GM12864 (cell line): ENCODE measurements around the gene ZNF148.
A peak's percentile ranks its signal among the peaks of the same experiment; 100 is the strongest.

Experiments
- DNase-seq: peaks from one replicate; pipeline ENCODE4 v3.0.0-alpha.2; 2011; ENCODE audit warnings: low read depth
- H3K4me3 ChIP-seq: 2 replicates; pipeline ENCODE4 v1.5.1; 2011; ENCODE audit warnings: mild to moderate bottlenecking, low read depth, low read length, control low read depth
- CTCF ChIP-seq: IDR thresholded peaks from 2 replicates; pipeline ENCODE4 v1.5.1; 2011; ENCODE audit warnings: low read depth, mild to moderate bottlenecking, moderate library complexity, low read length, control low read depth, inconsistent platforms; ENCODE audit errors: missing control alignments

ZNF148 gene

GRCh38 chr3:125194849-125195601 is 180.1 kb downstream of the ZNF148 start:
- no peak for TF ChIP-seq CTCF
- no peak for DNase-seq
- H3K4me3 ChIP-seq: no peak overlapping the region

- H3K4me3 ChIP-seq: no peak overlapping the region
- no peak for TF ChIP-seq CTCF
- no peak for DNase-seq
Observed at GRCh38 chr3:125194061-125194848, 180.9 kb downstream of the ZNF148 start.

- TF ChIP-seq CTCF: peak; percentile 62
- H3K4me3 ChIP-seq: no peak overlapping the region
- peak; percentile 77 for DNase-seq
Observed at GRCh38 chr3:125192190-125193035, 182.7 kb downstream of the ZNF148 start.

GRCh38 chr3:125191730-125192129 is 183.4 kb downstream of the ZNF148 start:
- no peak overlapping the region for H3K4me3 ChIP-seq
- no peak for TF ChIP-seq CTCF
- no peak for DNase-seq

- no peak for DNase-seq
- TF ChIP-seq CTCF: no peak
- H3K4me3 ChIP-seq: no peak overlapping the region
Observed at GRCh38 chr3:125191256-125191655, 183.9 kb downstream of the ZNF148 start.

GRCh38 chr3:125190786-125191185 is 184.3 kb downstream of the ZNF148 start:
- DNase-seq: no peak
- no peak overlapping the region for H3K4me3 ChIP-seq
- TF ChIP-seq CTCF: no peak
